ENCODE measurements around the gene CALHM1. TPM values are rescaled to one million over a fixed set of nuclear protein-coding genes. Genes with fewer than 3 reads are reported as not detected.

Gene CALHM1
- total RNA-seq, 1 donor from 2014 or later = not detected

DNA sequence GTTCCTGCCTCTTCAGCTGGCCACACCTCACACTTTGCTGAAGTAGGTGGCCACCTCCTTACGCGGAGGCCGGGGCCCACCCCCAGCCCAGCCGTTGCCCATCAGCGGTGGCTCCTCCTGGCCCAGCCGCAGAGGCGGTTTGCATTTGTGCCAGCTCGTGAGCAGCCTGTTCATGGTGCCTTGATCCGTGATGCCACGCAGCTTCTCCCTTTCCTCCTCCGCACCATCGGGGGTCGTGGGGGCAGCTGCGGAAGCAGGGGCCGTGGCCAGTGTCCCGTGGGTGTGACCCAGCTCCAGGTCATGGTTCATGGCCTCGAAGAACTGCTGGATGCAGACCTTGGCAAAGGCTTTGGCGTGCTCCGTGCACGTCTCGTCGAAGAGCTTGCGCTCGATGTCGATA lies 3.5 kb downstream of the CALHM1 start:
- DNase-seq (ENCODE audit: low read depth in 2 of 2) = no peak

DNA sequence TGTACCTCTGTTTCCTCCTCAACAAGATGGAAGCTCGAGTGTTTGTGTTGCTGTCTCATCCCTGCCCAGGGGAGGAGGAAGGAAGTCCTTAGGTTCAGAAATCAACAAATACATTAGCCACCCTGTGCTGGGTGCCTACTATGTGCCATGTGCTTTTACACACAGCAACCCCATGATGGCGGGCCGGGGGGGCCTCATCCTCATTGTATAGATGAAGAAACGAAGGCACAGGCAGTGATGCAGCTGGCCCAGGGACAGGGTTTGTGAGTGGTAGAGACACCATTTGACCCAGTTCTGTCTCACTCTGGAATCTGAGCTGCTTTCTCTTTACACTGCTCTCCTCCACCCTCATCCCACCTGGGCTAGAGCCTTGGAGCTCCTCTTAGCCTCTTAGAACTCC lies 4.7 kb downstream of the CALHM1 start:
- DNase-seq (ENCODE audit: low read depth in 2 of 2) = no peak

DNA sequence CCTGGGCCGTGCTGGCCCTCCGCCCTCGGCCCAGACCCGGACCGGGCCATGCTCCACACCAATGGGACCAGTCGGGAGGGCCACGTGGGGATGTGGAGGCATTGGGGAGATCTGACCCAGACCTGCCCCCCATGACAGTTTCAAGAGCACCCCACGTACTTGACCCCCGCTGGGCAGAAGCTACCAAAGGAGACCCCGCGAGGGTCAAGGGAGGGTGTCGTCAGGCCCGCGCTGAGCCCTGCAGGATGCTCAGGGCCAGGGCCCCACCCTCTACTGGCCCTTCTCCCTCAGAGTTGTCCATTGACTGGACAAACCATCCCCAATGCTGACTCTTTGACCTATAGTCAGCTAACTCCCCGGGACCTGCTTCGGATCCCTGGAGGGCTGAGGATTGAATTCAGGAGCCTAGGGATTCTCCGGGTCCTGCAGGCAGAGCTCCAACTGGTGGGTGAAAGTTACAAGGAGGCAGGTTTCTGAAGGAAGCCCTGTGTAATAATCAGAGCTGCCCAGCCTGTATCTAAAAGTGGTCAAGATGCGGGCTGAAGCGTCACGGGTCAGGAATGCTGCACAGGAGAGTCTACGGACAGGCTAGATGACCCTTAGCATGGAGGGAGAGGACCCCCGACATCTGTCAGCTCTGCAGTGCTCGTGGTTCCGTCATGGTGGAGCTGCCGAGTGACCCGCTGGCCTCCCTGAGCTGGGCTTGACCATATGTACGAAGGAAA lies 6.0 kb downstream of the CALHM1 start:
- DNase-seq (ENCODE audit: low read depth in 2 of 2) = no peak

DNA sequence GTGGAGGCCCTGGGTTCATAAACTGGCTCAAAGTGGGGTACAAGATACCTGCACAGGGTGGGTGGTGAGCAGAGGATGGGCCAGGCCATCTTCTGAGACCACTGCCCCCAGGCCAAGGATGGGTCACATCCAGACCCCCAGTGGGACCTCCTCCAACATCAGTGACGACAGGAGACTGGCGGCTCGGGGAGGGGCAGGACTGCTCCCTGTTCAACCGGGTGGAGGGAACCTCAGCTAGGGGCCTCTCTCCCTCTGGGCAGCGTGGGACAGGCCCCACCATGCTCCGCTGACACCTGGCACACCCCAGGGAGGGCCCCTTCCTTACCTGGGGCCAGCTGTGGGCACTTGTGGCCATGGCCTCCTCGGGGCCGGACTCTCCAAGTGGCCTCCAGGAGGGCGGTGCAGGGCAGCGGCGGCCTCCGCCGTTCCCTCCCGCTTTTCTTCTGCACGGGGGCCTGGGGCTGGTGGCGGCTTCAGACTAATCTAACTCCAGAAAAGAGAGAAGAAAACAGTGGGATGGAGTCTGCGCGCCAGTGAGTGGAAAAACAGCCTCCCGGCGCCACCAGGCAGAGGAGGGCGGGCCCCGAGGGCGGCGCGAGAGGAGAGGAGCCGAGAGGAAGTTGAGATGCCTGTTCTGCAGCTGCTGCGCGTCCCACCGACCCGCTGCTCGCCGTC lies 6.7 kb downstream of the CALHM1 start, which contains the start of gene CALHM2:
CALHM2 (minus strand) TSS at position 540 of the 675 bp plus-strand sequence. CDS start 2,429 bp downstream, outside the sequence.
- DNase-seq (ENCODE audit: low read depth in 2 of 2) = peak in 1 of 2 donors; percentile 52

DNA sequence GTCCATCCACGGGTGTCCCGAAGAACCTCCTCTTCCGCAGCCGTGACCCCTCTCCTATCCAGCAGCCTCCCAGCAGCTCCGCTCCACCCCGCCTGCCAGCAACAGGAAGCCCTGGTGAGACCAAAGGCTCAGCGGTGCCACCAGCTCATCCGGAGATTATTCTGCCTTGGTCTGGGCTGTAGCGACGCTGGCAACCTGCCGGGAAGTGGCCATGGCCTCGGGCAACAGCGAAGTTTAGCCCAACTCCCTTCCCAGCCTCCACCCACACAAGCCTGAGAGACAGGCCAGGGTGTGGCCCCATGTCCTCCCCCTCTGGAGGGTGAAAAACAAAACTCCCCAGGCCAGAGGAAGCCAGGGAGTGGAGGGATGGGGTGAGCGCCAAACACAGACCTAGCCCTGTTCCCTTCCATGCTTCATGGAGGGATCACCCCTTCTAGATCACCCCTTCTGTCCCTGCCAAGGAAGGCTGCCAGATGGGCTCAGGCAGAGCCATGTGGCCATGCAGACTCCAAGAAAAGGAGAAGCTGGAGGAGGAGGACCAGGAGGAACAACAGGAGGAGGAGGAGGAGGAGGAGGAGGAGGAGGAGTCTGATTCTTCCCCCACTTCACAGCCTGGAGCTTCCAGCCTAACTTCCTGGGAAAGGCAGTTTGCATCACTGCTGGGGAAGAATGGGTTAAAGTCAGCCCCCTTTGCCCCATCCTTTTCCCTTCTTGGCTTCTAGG lies 7.4 kb downstream of the CALHM1 start:
- DNase-seq (ENCODE audit: low read depth in 2 of 2) = peak in 1 of 2 donors; percentile 67

DNA sequence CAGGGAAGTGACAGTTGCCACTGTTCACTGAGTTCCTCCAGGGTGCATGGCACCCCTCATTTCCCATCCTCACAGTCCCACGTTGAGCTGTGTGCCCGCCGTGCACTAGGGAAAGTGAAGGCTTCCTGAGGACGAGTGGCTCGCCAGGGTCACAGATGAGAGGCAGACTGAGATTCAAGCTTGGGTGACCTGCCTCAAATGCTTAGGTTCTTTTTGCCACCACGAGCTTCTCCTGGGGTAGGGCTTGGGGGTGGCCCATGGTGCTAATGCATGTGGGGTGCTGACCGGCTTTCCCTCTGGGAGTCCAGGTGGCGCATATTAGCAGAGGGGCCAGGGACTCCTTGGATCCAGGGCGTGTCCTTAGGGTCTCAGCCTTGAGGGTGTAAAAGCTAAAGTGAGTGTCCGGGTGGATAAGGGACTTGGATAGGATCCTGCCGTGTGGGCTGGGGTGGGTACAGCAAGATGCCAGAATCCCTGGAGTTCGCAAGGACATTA lies 8.5 kb downstream of the CALHM1 start:
- DNase-seq (ENCODE audit: low read depth in 2 of 2) = no peak

- DNase-seq (ENCODE audit: low read depth in 2 of 2) = no peak
Measured at GRCh38 chr10:103449208-103450144, 9.2 kb downstream of the CALHM1 start.

- peak in 1 of 2 donors; percentile 45 for DNase-seq (ENCODE audit: low read depth in 2 of 2)
Measured at GRCh38 chr10:103448746-103449145, 10.0 kb downstream of the CALHM1 start.

GRCh38 chr10:103447187-103447586 lies 11.5 kb downstream of the CALHM1 start:
- DNase-seq (ENCODE audit: low read depth in 2 of 2) = no peak

DNA sequence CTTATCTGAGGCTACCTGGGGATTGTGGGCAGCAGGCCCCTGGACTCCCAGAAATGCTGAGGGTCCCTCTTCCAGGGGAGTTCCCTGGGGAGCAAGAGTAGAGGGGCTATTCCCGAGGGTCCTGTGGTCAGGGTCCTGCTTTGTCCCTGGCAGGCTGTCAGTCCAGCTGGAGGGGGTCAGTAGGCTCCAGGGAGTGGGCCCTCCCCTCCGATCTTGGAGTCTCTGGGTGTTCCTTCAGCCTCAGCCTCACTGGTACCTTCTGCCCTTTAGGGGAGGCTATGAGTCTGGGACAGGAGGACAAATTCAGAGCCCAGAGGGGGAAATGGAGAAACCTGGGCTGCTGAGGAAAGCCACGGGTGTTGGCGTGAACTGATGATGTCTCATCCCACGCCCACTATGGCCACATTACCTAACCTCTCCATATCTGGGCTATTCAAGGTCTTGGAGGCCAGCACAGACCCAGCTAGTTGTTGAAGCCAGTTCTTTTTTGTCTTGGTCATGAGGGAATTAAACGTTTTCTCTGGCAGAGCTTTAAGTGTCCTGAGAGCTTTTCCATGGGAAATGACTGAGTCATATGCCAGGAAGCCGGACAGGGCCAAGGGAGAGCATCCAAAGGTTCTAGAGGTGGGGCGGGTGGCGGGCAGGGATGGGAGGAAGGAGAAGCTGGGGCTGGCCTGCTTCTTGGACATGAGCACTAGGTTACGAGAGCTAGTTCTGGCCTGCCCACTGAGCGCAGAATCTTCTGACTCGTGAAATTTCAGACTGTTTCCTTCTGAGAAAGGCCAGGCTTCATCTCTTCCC lies 12.7 kb downstream of the CALHM1 start:
- DNase-seq (ENCODE audit: low read depth in 2 of 2) = peak; percentile 30 to 83

- DNase-seq (ENCODE audit: low read depth in 2 of 2) = no peak
Measured at GRCh38 chr10:103445366-103445765, 13.3 kb downstream of the CALHM1 start.

DNA sequence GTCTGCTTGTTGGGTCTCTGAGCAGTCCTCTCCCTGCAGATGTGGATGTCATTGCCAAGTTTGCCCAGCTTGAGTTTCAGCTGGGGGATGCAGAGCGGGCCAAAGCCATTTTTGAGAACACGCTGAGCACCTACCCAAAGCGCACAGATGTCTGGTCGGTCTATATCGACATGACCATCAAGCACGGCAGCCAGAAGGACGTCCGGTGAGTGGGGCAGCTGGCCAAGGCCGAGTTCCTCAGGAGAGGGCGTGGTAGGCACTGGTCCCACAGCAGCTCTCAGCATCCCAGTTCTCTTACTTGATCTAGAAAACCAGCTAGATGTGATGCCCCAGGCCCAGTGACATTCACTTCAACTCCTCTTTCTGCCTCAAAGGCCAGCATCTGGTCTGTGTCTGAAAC lies 14.2 kb downstream of the CALHM1 start:
- DNase-seq (ENCODE audit: low read depth in 2 of 2) = no peak

DNA sequence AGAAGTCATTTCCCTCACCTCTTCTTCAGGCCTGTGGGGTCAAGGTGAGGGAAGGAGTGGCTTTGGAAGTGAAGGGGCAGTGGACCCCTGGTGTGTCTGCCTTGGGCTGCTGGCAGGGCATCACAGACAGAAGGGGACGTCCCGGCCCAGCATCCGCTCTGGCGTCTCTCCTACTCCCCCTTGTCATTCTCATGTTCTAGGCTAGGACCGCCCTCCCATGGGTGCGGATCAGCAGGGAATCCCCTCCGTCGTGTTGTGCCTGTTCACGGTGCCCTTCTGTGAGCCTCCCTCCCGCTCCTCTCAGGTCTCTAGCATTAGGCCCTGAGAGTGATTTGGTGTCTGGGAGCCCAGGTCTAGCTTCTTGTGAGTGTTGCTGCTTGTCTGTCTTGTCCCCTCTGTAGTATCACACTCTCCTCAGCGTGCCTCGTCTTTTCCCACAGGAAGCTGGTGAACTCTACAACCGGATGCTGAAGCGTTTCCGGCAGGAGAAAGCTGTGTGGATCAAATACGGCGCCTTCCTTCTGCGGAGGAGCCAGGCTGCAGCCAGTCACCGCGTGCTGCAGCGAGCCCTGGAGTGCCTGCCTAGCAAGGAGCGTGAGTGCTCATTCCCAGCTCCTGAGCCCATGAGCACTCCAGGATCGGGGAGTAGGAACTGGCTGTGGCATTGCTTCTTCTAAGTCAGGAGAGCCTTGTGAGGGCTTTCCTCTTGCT lies 15.1 kb downstream of the CALHM1 start:
- DNase-seq (ENCODE audit: low read depth in 2 of 2) = peak in 1 of 2 donors; percentile 77

DNA sequence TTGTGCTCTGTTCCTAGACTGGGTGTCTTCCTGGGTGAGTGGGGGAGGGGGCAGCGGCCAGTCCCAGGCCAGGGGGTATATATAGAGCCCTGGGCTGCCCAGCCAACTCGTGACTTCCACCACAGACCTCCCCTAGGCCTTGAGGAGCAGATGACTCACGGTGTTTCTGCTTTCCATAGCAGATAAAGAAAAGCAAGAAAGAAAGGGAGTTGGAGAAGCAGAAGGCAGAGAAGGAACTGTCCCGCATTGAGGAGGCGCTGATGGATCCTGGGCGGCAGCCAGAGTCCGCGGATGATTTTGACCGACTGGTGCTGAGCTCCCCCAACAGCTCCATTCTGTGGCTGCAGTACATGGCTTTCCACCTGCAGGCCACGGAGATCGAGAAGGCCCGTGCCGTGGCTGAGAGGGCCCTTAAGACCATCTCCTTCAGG lies 16.7 kb downstream of the CALHM1 start:
- no peak for DNase-seq (ENCODE audit: low read depth in 2 of 2)

GRCh38 chr10:103441611-103442010 lies 17.1 kb downstream of the CALHM1 start:
- no peak for DNase-seq (ENCODE audit: low read depth in 2 of 2)

DNA sequence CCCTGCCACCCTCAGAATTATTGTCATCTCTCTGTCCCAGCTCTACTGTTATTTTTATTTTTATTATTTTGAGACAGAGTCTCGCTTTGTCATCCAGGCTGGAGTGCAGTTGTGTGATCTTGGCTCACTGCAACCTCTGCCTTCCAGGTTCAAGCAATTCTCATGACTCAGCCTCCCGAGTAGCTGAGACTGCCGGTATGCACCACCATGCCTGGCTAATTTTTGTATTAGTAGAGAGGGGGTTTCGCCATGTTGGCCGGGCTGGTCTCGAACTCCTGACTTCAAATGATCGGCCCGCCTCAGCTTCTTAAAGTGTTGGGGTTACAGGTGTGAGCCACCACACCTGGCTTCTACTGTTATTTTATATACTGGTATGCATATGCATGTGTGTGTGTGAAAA lies 17.5 kb downstream of the CALHM1 start:
- DNase-seq (ENCODE audit: low read depth in 2 of 2) = no peak

GRCh38 chr10:103440416-103440815 lies 18.3 kb downstream of the CALHM1 start:
- DNase-seq (ENCODE audit: low read depth in 2 of 2) = no peak

- no peak for DNase-seq (ENCODE audit: low read depth in 2 of 2)
Measured at GRCh38 chr10:103439776-103440175, 18.9 kb downstream of the CALHM1 start.

DNA sequence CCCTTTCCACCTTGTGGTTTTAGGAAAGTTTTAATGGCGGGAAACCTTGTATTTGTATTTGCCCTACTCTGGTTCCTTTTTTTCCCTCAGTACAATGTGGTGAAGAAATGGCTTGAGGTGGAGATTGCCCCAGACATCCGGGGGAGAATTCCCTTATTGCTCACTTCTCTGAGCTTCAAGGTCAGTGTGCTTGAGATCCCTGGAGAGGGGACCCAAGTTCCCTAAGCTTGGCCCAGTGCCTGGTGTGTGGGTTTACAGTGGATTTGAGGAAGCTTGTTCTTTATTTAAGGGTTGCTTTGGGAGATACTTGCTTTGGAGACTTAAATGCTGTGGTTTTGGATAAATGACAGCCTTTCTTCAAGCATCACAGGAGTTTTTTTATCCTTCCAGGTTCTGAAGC lies 24.8 kb downstream of the CALHM1 start:
- DNase-seq (ENCODE audit: low read depth in 2 of 2) = no peak

DNA sequence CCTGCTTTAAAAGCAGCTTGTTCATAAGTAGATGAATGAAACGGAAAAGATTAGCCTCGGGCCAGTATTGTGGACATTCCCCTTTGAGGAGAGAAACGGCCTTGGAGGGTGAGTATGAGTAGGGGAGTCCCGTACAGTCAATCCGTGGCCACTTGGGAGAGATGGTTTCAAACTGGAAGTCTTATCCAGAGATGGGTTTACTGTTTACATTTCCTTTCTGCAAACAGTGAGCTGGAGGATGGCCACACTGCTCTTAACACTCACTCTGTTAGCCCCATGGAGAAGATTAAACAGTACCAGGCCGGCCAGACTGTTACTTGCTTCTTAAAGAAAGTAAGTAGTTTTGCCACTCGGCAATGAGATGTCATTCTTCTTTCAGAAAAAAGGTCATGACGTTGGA lies 26.8 kb downstream of the CALHM1 start:
- DNase-seq (ENCODE audit: low read depth in 2 of 2) = no peak

Measured in dermis microvascular lymphatic vessel endothelial cell (primary cell).